Tibial nerve (tissue), 4 donors: ENCODE results near the gene SYCE3.

Experiments
- EP300 ChIP-seq, 2 donors: sonication (generic); formaldehyde crosslinking; IDR thresholded peaks; one replicate each; pipeline ENCODE4 v1.6.1; 2017; ENCODE audit warnings: antibody characterized with exemption in 2 of 2, mild to moderate bottlenecking in 1 of 2
- TF ChIP-seq, protein P1 (sequence below), 5 experiments: fragments of 200-600 bp in 3 of 5; fragments of 450-650 bp in 2 of 5; sonication (generic) in 3 of 5; IDR thresholded peaks; one replicate each; pipeline ENCODE4 v1.5.1; 2016 to 2019; ENCODE audit warnings: antibody characterized with exemption in 5 of 5, mild to moderate bottlenecking in 3 of 5, moderate library complexity in 2 of 5

DNA sequence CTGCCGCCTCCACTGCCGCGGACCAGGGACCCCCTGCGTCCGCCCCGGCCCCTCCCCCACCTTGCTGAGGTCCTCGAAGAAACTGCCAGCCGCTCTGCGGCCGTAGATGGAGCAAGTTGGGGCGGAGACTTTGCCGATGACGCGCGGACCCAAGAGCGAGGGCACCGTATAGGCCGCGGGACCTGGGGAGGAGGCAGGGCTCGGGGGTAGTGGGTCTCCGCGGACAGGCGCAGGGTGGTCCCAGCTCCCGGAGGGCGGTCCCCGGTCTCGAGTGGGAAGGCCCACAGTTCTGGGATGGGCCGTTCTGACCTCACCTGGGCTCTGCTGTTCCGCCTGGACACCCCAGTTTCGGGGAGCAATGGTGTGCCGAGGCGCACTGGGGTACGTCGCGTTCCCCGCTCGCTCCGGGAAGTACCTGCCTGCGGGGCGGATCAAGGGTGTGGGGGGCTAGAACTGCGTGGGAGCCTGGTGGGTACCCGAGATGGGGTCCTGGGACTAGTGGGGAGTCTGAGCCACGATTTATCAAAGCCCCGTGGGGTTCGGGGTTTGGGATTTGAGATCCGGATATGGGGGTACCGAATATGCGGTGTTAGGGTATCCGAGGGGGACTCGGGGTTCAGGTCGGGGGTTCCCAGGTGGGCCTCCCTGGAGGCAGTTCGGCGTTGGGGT is 31.7 kb downstream of the SYCE3 start:
- TF ChIP-seq, protein P1, sequence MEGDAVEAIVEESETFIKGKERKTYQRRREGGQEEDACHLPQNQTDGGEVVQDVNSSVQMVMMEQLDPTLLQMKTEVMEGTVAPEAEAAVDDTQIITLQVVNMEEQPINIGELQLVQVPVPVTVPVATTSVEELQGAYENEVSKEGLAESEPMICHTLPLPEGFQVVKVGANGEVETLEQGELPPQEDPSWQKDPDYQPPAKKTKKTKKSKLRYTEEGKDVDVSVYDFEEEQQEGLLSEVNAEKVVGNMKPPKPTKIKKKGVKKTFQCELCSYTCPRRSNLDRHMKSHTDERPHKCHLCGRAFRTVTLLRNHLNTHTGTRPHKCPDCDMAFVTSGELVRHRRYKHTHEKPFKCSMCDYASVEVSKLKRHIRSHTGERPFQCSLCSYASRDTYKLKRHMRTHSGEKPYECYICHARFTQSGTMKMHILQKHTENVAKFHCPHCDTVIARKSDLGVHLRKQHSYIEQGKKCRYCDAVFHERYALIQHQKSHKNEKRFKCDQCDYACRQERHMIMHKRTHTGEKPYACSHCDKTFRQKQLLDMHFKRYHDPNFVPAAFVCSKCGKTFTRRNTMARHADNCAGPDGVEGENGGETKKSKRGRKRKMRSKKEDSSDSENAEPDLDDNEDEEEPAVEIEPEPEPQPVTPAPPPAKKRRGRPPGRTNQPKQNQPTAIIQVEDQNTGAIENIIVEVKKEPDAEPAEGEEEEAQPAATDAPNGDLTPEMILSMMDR (IDR thresholded peaks at IDR 0.05): no peak
- TF ChIP-seq EP300 (IDR thresholded peaks at IDR 0.05): peak in 1 of 2 donors; percentile 40
